Breast epithelium (tissue), 4 donors: Measurements from ENCODE around the gene LRRC15. TPM values are rescaled to one million over a fixed set of nuclear protein-coding genes. Genes with fewer than 3 reads are reported as not detected.

Source experiments
- DNase-seq, 2 donors: peaks; one replicate each; pipeline ENCODE4 v3.0.0-alpha.2; 2019; ENCODE audit warnings: low spot score in 2 of 2
- H3K27ac ChIP-seq, 2 donors: fragments of 200-600 bp; sonication (generic) in 1 of 2; one replicate each; pipeline ENCODE4 v1.5.1; 2016 to 2019; ENCODE audit warnings: mild to moderate bottlenecking in 1 of 2
- H3K27me3 ChIP-seq, 2 donors: fragments of 200-600 bp; sonication (generic) in 1 of 2; one replicate each; pipeline versions ENCODE4 v1.5.1 to v1.6.0; 2017 to 2019; ENCODE audit warnings: control low read depth in 1 of 2, mild to moderate bottlenecking in 1 of 2
- H3K36me3 ChIP-seq: fragments of 200-600 bp; one replicate; pipeline ENCODE4 v1.5.1; 2019
- H3K4me1 ChIP-seq, 2 donors: fragments of 200-600 bp; sonication (generic); one replicate each; pipeline ENCODE4 v1.5.1; 2016 to 2019; ENCODE audit warnings: control low read depth in 1 of 2
- H3K4me3 ChIP-seq, 3 donors: fragments of 200-600 bp; sonication (generic); 1 replicate in 2 of 3; 2 replicates in 1 of 3; pipeline ENCODE4 v1.5.1; 2016 to 2019; ENCODE audit warnings: mild to moderate bottlenecking in 3 of 3, moderate library complexity in 2 of 3
- H3K9me3 ChIP-seq, 2 donors: fragments of 200-600 bp; sonication (generic) in 1 of 2; one replicate each; pipeline ENCODE4 v1.5.1; 2016 to 2019; ENCODE audit warnings: control low read depth in 1 of 2
- POLR2A ChIP-seq: fragments of 450-650 bp; IDR thresholded peaks from one replicate; pipeline ENCODE4 v1.6.1; 2016; ENCODE audit warnings: antibody characterized with exemption, mild to moderate bottlenecking, moderate library complexity
- POLR2AphosphoS5 ChIP-seq, 3 donors: sonication (generic); formaldehyde crosslinking; IDR thresholded peaks; one replicate each; pipeline ENCODE4 v1.6.1; 2017; ENCODE audit warnings: antibody characterized with exemption in 3 of 3
- intact Hi-C: fragments of 100-400 bp; cut with DNase I; formaldehyde crosslinking; loops from one replicate; pipeline ENCODE4 v1.15.1; 2023; ENCODE audit warnings: low total_unique reads
- total RNA-seq, 3 donors: library from RNA; depleted of rRNA; stranded (reverse); fragments of >200 nt; gene quantifications; one replicate each; pipeline ENCODE4 v1.1.0, GENCODE V29; 2016
- TF ChIP-seq, protein P1 (sequence below), 3 donors: fragments of 450-650 bp; IDR thresholded peaks; one replicate each; pipeline ENCODE4 v1.5.1; 2016 to 2017; ENCODE audit warnings: antibody characterized with exemption in 3 of 3, mild to moderate bottlenecking in 3 of 3, moderate library complexity in 3 of 3

LRRC15 gene
- total RNA-seq, 3 donors from 2014 or later: 0.15 to 0.48 (median 0.33) TPM

DNA sequence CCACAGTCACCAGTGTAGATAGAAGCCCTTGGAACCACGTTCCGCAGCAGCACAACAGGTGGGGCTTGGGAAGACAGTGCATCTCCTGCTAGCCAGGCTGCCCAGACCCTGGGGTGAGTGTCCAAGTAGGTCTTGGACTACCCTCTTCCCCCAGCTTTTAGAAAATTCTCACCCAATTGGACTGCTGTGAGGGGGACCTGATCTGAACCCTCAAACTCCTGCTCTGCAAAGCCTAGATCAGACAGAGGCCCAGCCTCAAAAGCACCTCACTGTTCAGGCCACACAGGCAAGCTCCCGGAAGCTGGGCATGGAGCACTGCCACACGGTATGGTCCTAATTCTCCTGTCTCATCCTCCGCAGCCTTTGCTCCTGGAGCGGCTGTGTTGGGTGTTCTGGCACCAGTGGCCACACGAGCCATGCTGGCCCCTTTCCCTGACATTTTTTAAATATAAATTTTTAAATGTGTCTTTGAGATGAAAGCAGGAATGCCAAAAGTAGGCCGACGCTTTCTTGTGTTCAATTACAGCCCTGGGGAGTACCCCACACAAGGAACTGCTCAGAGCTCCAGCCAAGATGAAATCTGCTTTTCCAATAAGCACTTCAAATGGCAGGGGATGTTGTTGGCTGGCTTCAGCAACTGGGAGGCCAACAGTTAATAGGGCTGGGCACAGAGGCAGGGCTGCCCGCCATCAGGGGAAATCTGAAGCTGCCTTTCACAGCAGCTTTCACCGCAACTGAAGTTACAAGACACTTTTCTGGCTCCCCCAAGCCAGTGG lies 59.3 kb downstream of the LRRC15 start:
- TF ChIP-seq POLR2AphosphoS5 (IDR thresholded peaks at IDR 0.05): no peak
- TF ChIP-seq POLR2A: no peak
- TF ChIP-seq, protein P1, sequence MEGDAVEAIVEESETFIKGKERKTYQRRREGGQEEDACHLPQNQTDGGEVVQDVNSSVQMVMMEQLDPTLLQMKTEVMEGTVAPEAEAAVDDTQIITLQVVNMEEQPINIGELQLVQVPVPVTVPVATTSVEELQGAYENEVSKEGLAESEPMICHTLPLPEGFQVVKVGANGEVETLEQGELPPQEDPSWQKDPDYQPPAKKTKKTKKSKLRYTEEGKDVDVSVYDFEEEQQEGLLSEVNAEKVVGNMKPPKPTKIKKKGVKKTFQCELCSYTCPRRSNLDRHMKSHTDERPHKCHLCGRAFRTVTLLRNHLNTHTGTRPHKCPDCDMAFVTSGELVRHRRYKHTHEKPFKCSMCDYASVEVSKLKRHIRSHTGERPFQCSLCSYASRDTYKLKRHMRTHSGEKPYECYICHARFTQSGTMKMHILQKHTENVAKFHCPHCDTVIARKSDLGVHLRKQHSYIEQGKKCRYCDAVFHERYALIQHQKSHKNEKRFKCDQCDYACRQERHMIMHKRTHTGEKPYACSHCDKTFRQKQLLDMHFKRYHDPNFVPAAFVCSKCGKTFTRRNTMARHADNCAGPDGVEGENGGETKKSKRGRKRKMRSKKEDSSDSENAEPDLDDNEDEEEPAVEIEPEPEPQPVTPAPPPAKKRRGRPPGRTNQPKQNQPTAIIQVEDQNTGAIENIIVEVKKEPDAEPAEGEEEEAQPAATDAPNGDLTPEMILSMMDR (IDR thresholded peaks at IDR 0.05): no peak
- Histone ChIP-seq H3K27me3 (no peaks in the 10 kb centered on the region), H3K4me3 (no peak overlapping the region), H3K27ac (peak overlapping the region in 1 of 2 donors; percentile 7), H3K36me3 (no peaks in the 10 kb centered on the region), H3K9me3 (no peaks in the 10 kb centered on the region), H3K4me1 (peaks cover 8% of the 10 kb centered on the region in 2 donors)
- intact Hi-C loops: loop anchor here (10.0 kb wide), 1 partner anchor 175 kb away; the partner anchor contains the start of gene HES1
- no peak for DNase-seq

GRCh38 chr3:194308601-194309449 lies 60.7 kb downstream of the LRRC15 start:
- no peak for DNase-seq
- Histone ChIP-seq H3K27ac (no peak overlapping the region), H3K4me3 (no peak overlapping the region), H3K4me1 (peaks cover 4 to 6% of the 10 kb centered on the region in 2 donors), H3K9me3 (no peaks in the 10 kb centered on the region), H3K27me3 (no peaks in the 10 kb centered on the region), H3K36me3 (no peaks in the 10 kb centered on the region)
- TF ChIP-seq, protein P1 (IDR thresholded peaks at IDR 0.05): no peak
- no peak for TF ChIP-seq POLR2A
- intact Hi-C loops: no loop called here

- no peaks in the 10 kb centered on the region for H3K36me3 ChIP-seq
- no peak overlapping the region for H3K27ac ChIP-seq
- peaks cover 2 to 4% of the 10 kb centered on the region in 2 donors for H3K4me1 ChIP-seq
- DNase-seq: no peak
- TF ChIP-seq POLR2AphosphoS5 (IDR thresholded peaks at IDR 0.05) (no peak), POLR2A (no peak)
- TF ChIP-seq, protein P1 (IDR thresholded peaks at IDR 0.05): no peak
- no peaks in the 10 kb centered on the region for H3K27me3 ChIP-seq
- no peaks in the 10 kb centered on the region for H3K9me3 ChIP-seq
- intact Hi-C loops: no loop called here
- no peak overlapping the region for H3K4me3 ChIP-seq
These were observed 61.7 kb downstream of the LRRC15 start for GRCh38 chr3:194307849-194308248.

DNA sequence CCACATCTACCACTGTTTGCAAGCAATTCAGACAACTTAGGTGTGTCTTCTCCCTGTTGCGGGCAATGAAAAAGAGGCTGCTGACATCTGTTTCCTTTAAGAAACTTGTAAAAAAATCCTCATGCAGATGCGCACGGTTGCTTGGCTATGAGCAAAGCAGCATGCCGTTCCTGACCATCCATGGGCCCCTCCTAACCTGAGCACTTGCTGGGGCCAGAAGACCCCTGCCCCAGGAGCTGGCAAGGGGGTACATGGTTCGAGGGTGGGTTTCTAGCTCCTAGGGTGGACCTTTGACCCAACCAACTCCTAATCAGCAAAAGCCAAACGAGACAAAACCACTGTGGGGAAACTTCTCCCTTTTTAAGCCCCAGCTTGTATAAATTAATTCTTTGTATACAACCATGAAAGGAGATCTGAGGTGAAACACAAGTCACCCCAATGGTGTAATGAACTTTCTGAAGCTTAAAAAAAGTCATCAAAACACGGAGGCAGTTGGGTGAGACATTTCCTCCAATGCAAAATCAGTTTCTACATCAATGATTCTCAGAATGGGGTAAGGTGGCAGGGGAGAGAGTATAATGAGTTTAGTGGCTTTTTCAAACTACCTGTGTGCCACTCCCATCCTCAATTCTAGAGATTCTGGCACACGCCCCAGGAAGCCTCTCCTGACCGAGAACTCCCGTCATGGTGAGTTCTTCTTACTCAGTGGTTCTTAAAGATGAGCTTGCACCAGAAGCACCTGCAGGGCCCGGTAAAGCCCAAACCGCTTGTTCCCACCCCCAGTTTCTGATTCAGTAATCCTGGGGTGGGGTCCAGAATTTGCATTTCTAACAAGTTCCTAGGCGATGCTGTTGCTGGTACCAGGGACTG lies 62.5 kb downstream of the LRRC15 start:
- TF ChIP-seq, protein P1 (IDR thresholded peaks at IDR 0.05): no peak
- TF ChIP-seq POLR2A (no peak), POLR2AphosphoS5 (IDR thresholded peaks at IDR 0.05) (no peak)
- no peaks in the 10 kb centered on the region for H3K36me3 ChIP-seq
- H3K9me3 ChIP-seq: no peaks in the 10 kb centered on the region
- no peak overlapping the region for H3K27ac ChIP-seq
- H3K27me3 ChIP-seq: no peaks in the 10 kb centered on the region
- no peak overlapping the region for H3K4me3 ChIP-seq
- no peak for DNase-seq
- intact Hi-C loops: no loop called here
- no peaks in the 10 kb centered on the region for H3K4me1 ChIP-seq
